Ascending aorta (tissue), 2 donors: ENCODE results near the gene FCSK. TPM values are rescaled to one million over a fixed set of nuclear protein-coding genes. Genes with fewer than 3 reads are reported as not detected.
"Not testable (repeated sequence)": the region's sequence is repeated elsewhere in the genome, so short reads cannot be mapped to it uniquely, and the experiment has no call there.

Experiments
- DNase-seq, 2 donors: peaks; one replicate each; pipeline ENCODE4 v3.0.0-alpha.2; 2019; ENCODE audit warnings: low spot score in 2 of 2
- H3K27ac ChIP-seq, 2 donors: fragments of 200-600 bp; sonication (generic); one replicate each; pipeline ENCODE4 v1.5.1; 2016 to 2017; ENCODE audit warnings: mild to moderate bottlenecking in 1 of 2
- H3K27me3 ChIP-seq: fragments of 200-600 bp; sonication (generic); one replicate; pipeline ENCODE4 v1.5.1; 2017
- H3K36me3 ChIP-seq, 2 donors: fragments of 200-600 bp; sonication (generic); one replicate each; pipeline ENCODE4 v1.5.1; 2016
- H3K4me1 ChIP-seq, 2 donors: fragments of 200-600 bp; sonication (generic); one replicate each; pipeline ENCODE4 v1.5.1; 2016 to 2017; ENCODE audit warnings: mild to moderate bottlenecking in 1 of 2
- H3K4me3 ChIP-seq, 2 donors: fragments of 200-600 bp; sonication (generic); one replicate each; pipeline ENCODE4 v1.5.1; 2016 to 2017; ENCODE audit warnings: mild to moderate bottlenecking in 1 of 2
- H3K9me3 ChIP-seq, 2 donors: fragments of 200-600 bp; sonication (generic); one replicate each; pipeline ENCODE4 v1.5.1; 2016
- CTCF ChIP-seq, 3 experiments: fragments of 200-600 bp in 2 of 3; fragments of 450-650 bp in 1 of 3; sonication (generic) in 2 of 3; IDR thresholded peaks; one replicate each; pipeline ENCODE4 v1.5.1; 2016 to 2019; ENCODE audit warnings: antibody characterized with exemption in 3 of 3, mild to moderate bottlenecking in 1 of 3, moderate library complexity in 1 of 3
- intact Hi-C: fragments of 100-400 bp; cut with DNase I; formaldehyde crosslinking; loops from one replicate; pipeline ENCODE4 v1.15.1; 2023
- total RNA-seq: library from RNA; depleted of rRNA; stranded (reverse); fragments of >200 nt; gene quantifications from one replicate; pipeline ENCODE4 v1.1.0, GENCODE V29; 2016

The FCSK gene
- total RNA-seq, 1 donor from 2014 or later: 54.5 TPM

- Histone ChIP-seq H3K27me3 (no peaks in the 10 kb centered on the region), H3K27ac (peak within 1 kb of the TSS; percentile 86 to 95), H3K9me3 (no peaks in the 10 kb centered on the region), H3K4me3 (peak within 1 kb of the TSS; percentile 66 to 89), H3K36me3 (peaks cover 5 to 25% of the 10 kb centered on the region in 2 donors), H3K4me1 (peaks cover 8 to 25% of the 10 kb centered on the region in 2 donors)
- intact Hi-C loops: no loop called here
- TF ChIP-seq CTCF (IDR thresholded peaks at IDR 0.05): no peak
- peak in 1 of 2 donors; percentile 82 for DNase-seq
Observed at GRCh38 chr16:70523743-70524398, 69.5 kb downstream of the FCSK start, which contains the start of gene SF3B3. Gene SF3B3 (plus strand): TSS chr16:70523816. CDS start chr16:70526657, 2,841 bp downstream.

GRCh38 chr16:70524399-70524825 is 70.0 kb downstream of the FCSK start:
- DNase-seq, H3K27me3 ChIP-seq, H3K9me3 ChIP-seq, intact Hi-C loops: not testable (repeated sequence)
- peaks cover 9 to 30% of the 10 kb centered on the region in 2 donors for H3K36me3 ChIP-seq
- H3K4me3 ChIP-seq: peak overlapping the region; percentile 66 to 89
- peaks cover 8 to 28% of the 10 kb centered on the region in 2 donors for H3K4me1 ChIP-seq
- H3K27ac ChIP-seq: peak overlapping the region; percentile 86 to 95

GRCh38 chr16:70526403-70526802 is 72.0 kb downstream of the FCSK start:
- Histone ChIP-seq H3K36me3 (peaks cover 29 to 49% of the 10 kb centered on the region in 2 donors), H3K27me3 (no peaks in the 10 kb centered on the region), H3K27ac (no peak overlapping the region), H3K4me1 (peaks cover 8 to 30% of the 10 kb centered on the region in 2 donors), H3K9me3 (no peaks in the 10 kb centered on the region), H3K4me3 (no peak overlapping the region)
- intact Hi-C loops: loop anchor here (5.0 kb wide), 3 partner anchors 46 to 246 kb away; no protein-coding TSS in a partner anchor
- TF ChIP-seq CTCF (IDR thresholded peaks at IDR 0.05): no peak
- no peak for DNase-seq

DNA sequence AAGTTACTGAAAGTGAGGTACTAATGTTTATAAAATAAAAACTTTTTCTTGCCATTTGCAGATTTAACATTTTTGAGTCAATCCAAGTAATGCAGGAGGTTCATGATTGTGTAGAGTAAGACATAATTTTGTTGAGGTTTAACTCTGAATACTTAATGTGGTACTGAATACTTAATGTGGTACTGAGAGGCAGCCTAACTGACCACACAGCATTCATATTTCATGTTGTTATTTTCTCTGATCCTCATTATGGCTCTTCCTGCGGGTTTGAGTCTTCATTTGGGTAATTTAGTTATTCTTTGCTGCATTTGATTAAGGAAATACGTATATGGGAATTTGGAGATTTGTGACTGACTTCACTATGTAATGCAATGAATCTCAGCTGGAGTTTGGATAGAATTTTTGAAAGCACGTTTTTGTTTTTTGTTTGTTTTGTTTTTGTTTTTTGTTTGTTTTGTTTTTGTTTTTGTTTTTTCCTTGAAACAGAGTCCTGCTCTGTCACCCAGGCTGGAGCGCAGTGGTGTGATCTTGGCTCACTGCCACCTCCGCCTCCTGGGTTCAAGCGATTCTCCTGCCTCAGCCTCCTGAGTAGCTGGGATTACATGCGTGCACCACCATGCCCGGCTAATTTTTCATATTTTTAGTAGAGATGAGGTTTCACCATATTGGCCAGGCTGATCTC is 73.1 kb downstream of the FCSK start:
- Histone ChIP-seq H3K27me3 (no peaks in the 10 kb centered on the region), H3K36me3 (peaks cover 37 to 60% of the 10 kb centered on the region in 2 donors), H3K4me1 (peaks cover 8 to 25% of the 10 kb centered on the region in 2 donors), H3K9me3 (no peaks in the 10 kb centered on the region), H3K27ac (no peak overlapping the region), H3K4me3 (no peak overlapping the region)
- no peak for DNase-seq
- intact Hi-C loops: loop anchor here (5.0 kb wide), 3 partner anchors 45 to 245 kb away; no protein-coding TSS in a partner anchor
- TF ChIP-seq CTCF (IDR thresholded peaks at IDR 0.05): no peak

DNA sequence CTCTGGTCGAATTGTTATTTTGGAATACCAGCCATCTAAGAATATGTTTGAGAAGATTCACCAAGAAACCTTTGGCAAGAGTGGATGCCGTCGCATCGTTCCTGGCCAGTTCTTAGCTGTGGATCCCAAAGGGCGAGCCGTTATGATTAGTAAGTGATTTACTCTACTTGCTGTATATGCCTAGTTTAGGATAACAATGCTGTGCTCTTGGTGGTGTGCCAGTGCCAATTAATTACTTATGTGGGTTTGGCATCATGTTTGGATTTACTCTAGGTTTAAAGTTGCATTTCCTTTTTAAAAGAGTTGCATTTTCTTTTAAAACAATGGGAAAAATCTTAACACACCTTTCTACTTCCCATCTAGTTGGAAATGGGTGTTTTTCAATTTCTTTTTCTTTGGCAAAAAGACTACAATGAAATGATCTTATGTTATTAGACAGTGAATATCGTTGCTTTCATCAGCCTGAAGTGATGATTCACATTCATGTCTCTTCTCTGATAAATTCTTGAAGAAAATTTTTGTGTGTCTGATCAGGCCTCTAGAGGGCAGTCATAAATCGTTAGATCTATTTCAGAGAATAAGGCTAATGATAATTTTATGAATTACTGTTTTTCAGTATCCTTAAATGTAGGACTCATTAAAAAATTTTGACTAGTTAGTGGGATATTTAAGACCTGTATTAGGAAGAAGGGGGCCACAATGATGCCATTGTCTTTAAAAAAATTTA is 74.8 kb downstream of the FCSK start:
- H3K36me3 ChIP-seq: peaks cover 53 to 77% of the 10 kb centered on the region in 2 donors
- peaks cover 8 to 24% of the 10 kb centered on the region in 2 donors for H3K4me1 ChIP-seq
- no peak overlapping the region for H3K4me3 ChIP-seq
- no peaks in the 10 kb centered on the region for H3K27me3 ChIP-seq
- H3K27ac ChIP-seq: no peak overlapping the region
- DNase-seq: no peak
- TF ChIP-seq CTCF (IDR thresholded peaks at IDR 0.05): peak; percentile 37 to 52 (median 51)
- no peaks in the 10 kb centered on the region for H3K9me3 ChIP-seq
- intact Hi-C loops: loop anchor here (1.0 to 5.0 kb wide), 4 partner anchors 43 to 243 kb away; no protein-coding TSS in a partner anchor

Other genes with a start within 250 kb of the FCSK start
- gene EXOSC6, start 202.7 kb upstream of the FCSK start, total RNA-seq: 22.7 TPM
- 19.3 TPM for gene AARS1, start 165.1 kb upstream of the FCSK start, total RNA-seq
- gene DDX19B, start 155.4 kb upstream of the FCSK start, total RNA-seq: 24.2 TPM
- gene DDX19A, start 107.7 kb upstream of the FCSK start, total RNA-seq: 31.5 TPM
- gene ST3GAL2, start 15.5 kb upstream of the FCSK start, total RNA-seq: 52.3 TPM
- 59.1 TPM for gene COG4, start 69.0 kb downstream of the FCSK start, total RNA-seq
- gene SF3B3, start 69.2 kb downstream of the FCSK start, total RNA-seq: 31.2 TPM
- gene IL34, start 192.0 kb downstream of the FCSK start, total RNA-seq: 116 TPM
- 98.6 TPM for gene MTSS2, start 231.5 kb downstream of the FCSK start, total RNA-seq